IPS DF 6.9 (cell line): ENCODE results near the gene ERVK3-1.
A peak's percentile ranks its signal among the peaks of the same experiment; 100 is the strongest.

Experiments used
- DNase-seq: peaks from one replicate; pipeline ENCODE4 v3.0.0-alpha.2; 2013; ENCODE audit warnings: low read depth, low spot score
- H3K27ac ChIP-seq: one replicate; pipeline ENCODE4 v1.5.1; 2013; ENCODE audit warnings: low read length, control low read depth
- H3K27me3 ChIP-seq: 2 replicates; pipeline ENCODE4 v1.6.1; 2013; ENCODE audit warnings: mild to moderate bottlenecking, low read length; ENCODE audit not compliant: control insufficient read depth, insufficient read depth
- H3K36me3 ChIP-seq: 2 replicates; pipeline ENCODE4 v1.6.1; 2013; ENCODE audit warnings: low read length; ENCODE audit not compliant: control insufficient read depth, insufficient read depth
- H3K4me1 ChIP-seq: 2 replicates; pipeline ENCODE4 v1.6.1; 2013; ENCODE audit warnings: low read length; ENCODE audit not compliant: control insufficient read depth, insufficient read depth
- H3K4me3 ChIP-seq: 2 replicates; pipeline ENCODE4 v1.5.1; 2013; ENCODE audit warnings: mild to moderate bottlenecking, low read length
- H3K9me3 ChIP-seq: 2 replicates; pipeline ENCODE4 v1.6.1; 2013; ENCODE audit warnings: low read length, inconsistent platforms; ENCODE audit not compliant: control insufficient read depth, insufficient read depth
- WGBS: extraction: QIAGEN DNeasy Blood & Tissue Kit; methylation state at CpG from one replicate; pipeline ENCODE4 v1.1.7; 2013; ENCODE audit warnings: mixed read lengths, missing lambda C conversion rate; ENCODE audit not compliant: insufficient read length, insufficient coverage; 5-methylcytosine and 5-hydroxymethylcytosine counted together

Gene ERVK3-1

GRCh38 chr19:58352760-58353671 lies 47.8 kb downstream of the ERVK3-1 start, which contains the start of gene A1BG:
A1BG (minus strand) TSS chr19:58353492; CDS start chr19:58353437, 55 bp downstream.
- Histone ChIP-seq H3K4me1 (peaks cover 1% of the 10 kb centered on the region; the same call in 1 of the 2 replicates), H3K4me3 (no peak within 1 kb of the TSS), H3K36me3 (peaks cover 5% of the 10 kb centered on the region; the same call in 1 of the 2 replicates), H3K27me3 (no peaks in the 10 kb centered on the region), H3K9me3 (no peaks in the 10 kb centered on the region), H3K27ac (no peak within 1 kb of the TSS)
- no CpG with 5 or more reads among the region's 26 CpGs for WGBS
- no peak for DNase-seq

GRCh38 chr19:58353717-58354477 lies 48.7 kb downstream of the ERVK3-1 start:
- Histone ChIP-seq H3K4me3 (no peak overlapping the region), H3K27ac (no peak overlapping the region), H3K27me3 (no peaks in the 10 kb centered on the region), H3K36me3 (peaks cover 5% of the 10 kb centered on the region; the same call in 1 of the 2 replicates), H3K4me1 (peaks cover 2% of the 10 kb centered on the region; the same call in 1 of the 2 replicates), H3K9me3 (no peaks in the 10 kb centered on the region)
- DNase-seq: no peak
- no CpG with 5 or more reads among the region's 15 CpGs for WGBS

- H3K27ac ChIP-seq: no peak overlapping the region
- no peaks in the 10 kb centered on the region for H3K9me3 ChIP-seq
- whole genome bisulfite sequencing: no CpG with 5 or more reads among the region's 6 CpGs
- H3K36me3 ChIP-seq: peaks cover 5% of the 10 kb centered on the region; the same call in 1 of the 2 replicates
- no peaks in the 10 kb centered on the region for H3K27me3 ChIP-seq
- no peak for DNase-seq
- peaks cover 2% of the 10 kb centered on the region; the same call in 1 of the 2 replicates for H3K4me1 ChIP-seq
- no peak overlapping the region for H3K4me3 ChIP-seq
Observed at GRCh38 chr19:58354478-58355030, 49.4 kb downstream of the ERVK3-1 start.

- Histone ChIP-seq H3K4me3 (no peak overlapping the region), H3K27me3 (no peaks in the 10 kb centered on the region), H3K9me3 (no peaks in the 10 kb centered on the region), H3K4me1 (peaks cover 2% of the 10 kb centered on the region; the same call in 1 of the 2 replicates), H3K27ac (no peak overlapping the region), H3K36me3 (peaks cover 5% of the 10 kb centered on the region; the same call in 1 of the 2 replicates)
- WGBS: no CpG with 5 or more reads among the region's 10 CpGs
- no peak for DNase-seq
Observed at GRCh38 chr19:58355215-58355796, 50.1 kb downstream of the ERVK3-1 start.

GRCh38 chr19:58355908-58356765 lies 51.0 kb downstream of the ERVK3-1 start:
- Histone ChIP-seq H3K4me3 (no peak overlapping the region), H3K27me3 (no peaks in the 10 kb centered on the region), H3K27ac (no peak overlapping the region), H3K4me1 (peaks cover 2% of the 10 kb centered on the region; the same call in 1 of the 2 replicates), H3K36me3 (peaks cover 5% of the 10 kb centered on the region; the same call in 1 of the 2 replicates), H3K9me3 (no peaks in the 10 kb centered on the region)
- no CpG with 5 or more reads among the region's 94 CpGs for WGBS
- DNase-seq: no peak

GRCh38 chr19:58356766-58357480 lies 51.7 kb downstream of the ERVK3-1 start:
- H3K27ac ChIP-seq: no peak overlapping the region
- H3K27me3 ChIP-seq: no peaks in the 10 kb centered on the region
- H3K4me1 ChIP-seq: peaks cover 2% of the 10 kb centered on the region; the same call in 1 of the 2 replicates
- peaks cover 5% of the 10 kb centered on the region; the same call in 1 of the 2 replicates for H3K36me3 ChIP-seq
- H3K9me3 ChIP-seq: no peaks in the 10 kb centered on the region
- DNase-seq: no peak
- H3K4me3 ChIP-seq: no peak overlapping the region
- no CpG with 5 or more reads among the region's 75 CpGs for WGBS

- Histone ChIP-seq H3K36me3 (peaks cover 5% of the 10 kb centered on the region; the same call in 1 of the 2 replicates), H3K27ac (no peak overlapping the region), H3K9me3 (no peaks in the 10 kb centered on the region), H3K27me3 (no peaks in the 10 kb centered on the region), H3K4me1 (peaks cover 2% of the 10 kb centered on the region; the same call in 1 of the 2 replicates), H3K4me3 (no peak overlapping the region)
- WGBS: no CpG with 5 or more reads among the region's 19 CpGs
- DNase-seq: no peak
Observed at GRCh38 chr19:58357481-58358145, 52.4 kb downstream of the ERVK3-1 start.

GRCh38 chr19:58361900-58362271 lies 56.7 kb downstream of the ERVK3-1 start:
- Histone ChIP-seq H3K36me3 (peaks cover under 1% of the 10 kb centered on the region; the same call in 1 of the 2 replicates), H3K27me3 (no peaks in the 10 kb centered on the region), H3K27ac (no peak overlapping the region), H3K4me3 (peak overlapping the region; percentile 66), H3K9me3 (no peaks in the 10 kb centered on the region), H3K4me1 (peaks cover 2% of the 10 kb centered on the region; the same call in 1 of the 2 replicates)
- whole genome bisulfite sequencing: no CpG with 5 or more reads among the region's 28 CpGs
- no peak for DNase-seq
